Keratinocyte (primary cell): Measurements from ENCODE around the gene DYNLRB2. TPM values are rescaled to one million over a fixed set of nuclear protein-coding genes. Genes with fewer than 3 reads are reported as not detected.

ENCODE experiments used
- DNase-seq: peaks from one replicate; pipeline ENCODE4 v3.0.0-alpha.2; 2011; ENCODE audit warnings: low read depth, missing footprints, low spot score
- FAIRE-seq: peaks from 2 replicates; lab custom pipeline; 2011; peaks lifted over from hg19 to GRCh38; lab: Jason Lieb, UNC
- H2AFZ ChIP-seq: 2 replicates; pipeline ENCODE4 v1.6.0; 2012; ENCODE audit warnings: low read length, control low read depth, inconsistent platforms; ENCODE audit not compliant: control insufficient read depth
- H3K27ac ChIP-seq: 2 replicates; pipeline ENCODE4 v1.5.1; 2011; ENCODE audit warnings: low read length; ENCODE audit not compliant: control insufficient read depth, insufficient read depth
- H3K27me3 ChIP-seq: 3 replicates; pipeline ENCODE4 v1.6.0; 2011; ENCODE audit warnings: low read length; ENCODE audit not compliant: control insufficient read depth, insufficient read depth; ENCODE audit errors: extremely low read depth
- H3K36me3 ChIP-seq, 2 experiments: 2 replicates in 1 of 2; 3 replicates in 1 of 2; pipeline ENCODE4 v1.5.1; 2011; ENCODE audit warnings: low read length in 2 of 2, mild to moderate bottlenecking in 1 of 2; ENCODE audit not compliant: control insufficient read depth in 2 of 2, insufficient read depth in 2 of 2; ENCODE audit errors: extremely low read depth in 1 of 2
- H3K4me1 ChIP-seq: 3 replicates; pipeline ENCODE4 v1.5.1; 2011; ENCODE audit warnings: low read length; ENCODE audit not compliant: control insufficient read depth, insufficient read depth; ENCODE audit errors: extremely low read depth
- H3K4me2 ChIP-seq: 3 replicates; pipeline ENCODE4 v1.6.0; 2011; ENCODE audit warnings: low read depth, low read length; ENCODE audit not compliant: control insufficient read depth, insufficient read depth; ENCODE audit errors: extremely low read depth
- H3K4me3 ChIP-seq, 3 experiments: fragments of 200-600 bp in 1 of 3; sonication (generic) in 1 of 3; 2 replicates in 2 of 3; 3 replicates in 1 of 3; pipeline ENCODE4 v1.5.1; 2011 to 2016; ENCODE audit warnings: low read length in 3 of 3, mild to moderate bottlenecking in 3 of 3, control low read depth in 2 of 3, inconsistent platforms in 1 of 3, low read depth in 1 of 3, mixed read lengths in 1 of 3, mixed run types in 1 of 3, moderate library complexity in 1 of 3; ENCODE audit not compliant: control insufficient read depth in 2 of 3, insufficient read depth in 2 of 3; ENCODE audit errors: extremely low read depth in 1 of 3
- H3K79me2 ChIP-seq: 2 replicates; pipeline ENCODE4 v1.6.0; 2012; ENCODE audit warnings: low read length; ENCODE audit not compliant: control insufficient read depth, insufficient read depth
- H3K9ac ChIP-seq: 3 replicates; pipeline ENCODE4 v1.6.0; 2011; ENCODE audit warnings: low read length; ENCODE audit not compliant: control insufficient read depth, insufficient read depth; ENCODE audit errors: extremely low read depth
- H3K9me1 ChIP-seq: 3 replicates; pipeline ENCODE4 v1.6.0; 2011; ENCODE audit warnings: low read length; ENCODE audit not compliant: control insufficient read depth, insufficient read depth; ENCODE audit errors: extremely low read depth
- H3K9me3 ChIP-seq: 2 replicates; pipeline ENCODE4 v1.5.1; 2012; ENCODE audit warnings: low read depth, low read length; ENCODE audit not compliant: control insufficient read depth
- H4K20me1 ChIP-seq: 3 replicates; pipeline ENCODE4 v1.6.0; 2011; ENCODE audit warnings: low read length; ENCODE audit not compliant: control insufficient read depth, insufficient read depth; ENCODE audit errors: extremely low read depth
- CTCF ChIP-seq, 3 experiments: IDR thresholded peaks in 1 of 3; conservative IDR thresholded peaks in 1 of 3; optimal IDR thresholded peaks in 1 of 3; 2 replicates in 2 of 3; 3 replicates in 1 of 3; pipeline versions ENCODE3 to v1.5.1; 2011; ENCODE audit warnings: low read length in 3 of 3, mild to moderate bottlenecking in 3 of 3, moderate library complexity in 2 of 3, control low read depth in 1 of 3, inconsistent platforms in 1 of 3; ENCODE audit not compliant: insufficient read depth in 2 of 3; ENCODE audit errors: extremely low read depth in 1 of 3
- EZH2 ChIP-seq: IDR thresholded peaks from one replicate; pipeline ENCODE4 v1.6.1; 2012; ENCODE audit warnings: inconsistent platforms, mild to moderate bottlenecking, low read length, moderate library complexity
- dilution Hi-C: fragments of 300-500 bp; cut with MboI; formaldehyde crosslinking; loops from one replicate; pipeline ENCODE4 v1.7.0; 2020; ENCODE audit warnings: low sequenced_read_pairs; ENCODE audit not compliant: extremely low pct_ligation_motif_present
- polyA plus RNA-seq, 5 experiments: library from polyadenylated mRNA; depleted of rRNA in 3 of 5; stranded (reverse) in 3 of 5; stranded (forward) in 1 of 5; unstranded in 1 of 5; fragments of >200 nt; gene quantifications; 1 replicate in 1 of 5; 2 replicates in 3 of 5; 3 replicates in 1 of 5; pipeline versions ENCODE4 v1.2.1 to v1.2.3, GENCODE V29; 2011 to 2012; ENCODE audit warnings: missing spikeins in 2 of 5, low read depth in 1 of 5, low replicate concordance in 1 of 5

DYNLRB2 gene
- polyA plus RNA-seq, 1 donor (not counting 4 experiments of a cell fraction or from before 2014, with no cell fraction given), result 0.51 TPM

- no peak for FAIRE-seq
- dilution Hi-C loops, result no loop called here
- H3K4me2 ChIP-seq, result no peak overlapping the region
These were observed 51.5 kb downstream of the DYNLRB2 start for GRCh38 chr16:80592273-80592672.

GRCh38 chr16:80594756-80595155 is 54.0 kb downstream of the DYNLRB2 start:
- DNase-seq (no peak), FAIRE-seq (peak; percentile 26)
- Histone ChIP-seq H3K9me3 (no peaks in the 10 kb centered on the region), H3K9ac (no peak overlapping the region), H3K79me2 (no peaks in the 10 kb centered on the region), H3K9me1 (no peaks in the 10 kb centered on the region), H3K4me2 (no peak overlapping the region), H3K27me3 (no peaks in the 10 kb centered on the region), H3K4me3 (no peak overlapping the region), H3K4me1 (peaks cover 8% of the 10 kb centered on the region), H4K20me1 (no peaks in the 10 kb centered on the region), H3K27ac (no peak overlapping the region), H2AFZ (no peak overlapping the region), H3K36me3 (no peaks in the 10 kb centered on the region)
- dilution Hi-C loops, result no loop called here
- TF ChIP-seq EZH2 (no peak), CTCF (optimal IDR thresholded peaks at IDR 0.05 in 1 of 3, IDR thresholded peaks at IDR 0.05 in 1 of 3, conservative IDR thresholded peaks at IDR 0.05 in 1 of 3; ENCODE audit: extremely low read depth in 1 of 3, insufficient read depth in 2 of 3, low read length in 3 of 3) (no peak)

More at GRCh38 chr16:80592273-80592672, 51.5 kb downstream of the DYNLRB2 start:
- no peak overlapping the region for H3K27ac ChIP-seq
- peaks cover 8% of the 10 kb centered on the region for H3K4me1 ChIP-seq
- H4K20me1 ChIP-seq, result no peaks in the 10 kb centered on the region
- no peak overlapping the region for H3K9ac ChIP-seq
- no peaks in the 10 kb centered on the region for H3K27me3 ChIP-seq
- TF ChIP-seq CTCF (optimal IDR thresholded peaks at IDR 0.05 in 1 of 3, IDR thresholded peaks at IDR 0.05 in 1 of 3, conservative IDR thresholded peaks at IDR 0.05 in 1 of 3; ENCODE audit: extremely low read depth in 1 of 3, insufficient read depth in 2 of 3, low read length in 3 of 3) (no peak), EZH2 (no peak)
- DNase-seq, result no peak
- H3K9me3 ChIP-seq, result no peaks in the 10 kb centered on the region
- H3K4me3 ChIP-seq, result no peak overlapping the region
- no peaks in the 10 kb centered on the region for H3K36me3 ChIP-seq
- no peaks in the 10 kb centered on the region for H3K9me1 ChIP-seq
- no peak overlapping the region for H2AFZ ChIP-seq
- no peaks in the 10 kb centered on the region for H3K79me2 ChIP-seq
